Thyroid gland (tissue), 4 donors: ENCODE measurements around the gene UBP1. TPM values are rescaled to one million over a fixed set of nuclear protein-coding genes. Genes with fewer than 3 reads are reported as not detected.

ENCODE experiments used
- DNase-seq, 2 donors: peaks; one replicate each; pipeline ENCODE4 v3.0.0-alpha.2; 2019
- H3K27ac ChIP-seq, 3 donors: fragments of 200-600 bp; sonication (generic); 1 replicate in 2 of 3; 2 replicates in 1 of 3; pipeline ENCODE4 v1.5.1; 2016 to 2019; ENCODE audit warnings: mild to moderate bottlenecking in 1 of 3, moderate library complexity in 1 of 3
- H3K27me3 ChIP-seq: fragments of 200-600 bp; sonication (generic); one replicate; pipeline ENCODE4 v1.5.1; 2019
- H3K36me3 ChIP-seq, 2 donors: fragments of 200-600 bp; sonication (generic); one replicate each; pipeline ENCODE4 v1.5.1; 2016 to 2019
- H3K4me1 ChIP-seq, 2 donors: fragments of 200-600 bp; sonication (generic); one replicate each; pipeline ENCODE4 v1.5.1; 2017 to 2019
- H3K4me3 ChIP-seq, 3 donors: fragments of 200-600 bp; sonication (generic); replicated peaks in 1 of 3; 1 replicate in 2 of 3; 2 replicates in 1 of 3; pipeline ENCODE4 v1.5.1; 2016; ENCODE audit warnings: mild to moderate bottlenecking in 1 of 3
- H3K9me3 ChIP-seq: fragments of 200-600 bp; sonication (generic); one replicate; pipeline ENCODE4 v1.5.1; 2017
- POLR2A ChIP-seq, 2 donors: fragments of 450-650 bp; IDR thresholded peaks; one replicate each; pipeline ENCODE4 v1.6.1; 2017; ENCODE audit warnings: antibody characterized with exemption in 2 of 2, mild to moderate bottlenecking in 2 of 2, moderate library complexity in 1 of 2
- WGBS, 2 donors: methylation state at CpG; one replicate each; pipeline ENCODE4 v1.1.5; 2017; 5-methylcytosine and 5-hydroxymethylcytosine counted together
- intact Hi-C: fragments of 100-400 bp; cut with DNase I; formaldehyde crosslinking; loops from one replicate; pipeline ENCODE4 v1.15.1; 2023
- total RNA-seq, 4 donors: library from RNA; depleted of rRNA; stranded (reverse); fragments of >200 nt; gene quantifications; one replicate each; pipeline ENCODE4 v1.2.3, GENCODE V29; 2016
- TF ChIP-seq, protein P1 (sequence below), 6 experiments: fragments of 200-600 bp in 3 of 6; fragments of 450-650 bp in 3 of 6; sonication (generic) in 3 of 6; IDR thresholded peaks; one replicate each; pipeline ENCODE4 v1.5.1; 2016 to 2019; ENCODE audit warnings: antibody characterized with exemption in 6 of 6, mild to moderate bottlenecking in 2 of 6, inconsistent platforms in 1 of 6, moderate library complexity in 1 of 6

UBP1 gene
- total RNA-seq, 4 donors from 2014 or later = 55.5 to 108 (median 65.6) TPM

DNA sequence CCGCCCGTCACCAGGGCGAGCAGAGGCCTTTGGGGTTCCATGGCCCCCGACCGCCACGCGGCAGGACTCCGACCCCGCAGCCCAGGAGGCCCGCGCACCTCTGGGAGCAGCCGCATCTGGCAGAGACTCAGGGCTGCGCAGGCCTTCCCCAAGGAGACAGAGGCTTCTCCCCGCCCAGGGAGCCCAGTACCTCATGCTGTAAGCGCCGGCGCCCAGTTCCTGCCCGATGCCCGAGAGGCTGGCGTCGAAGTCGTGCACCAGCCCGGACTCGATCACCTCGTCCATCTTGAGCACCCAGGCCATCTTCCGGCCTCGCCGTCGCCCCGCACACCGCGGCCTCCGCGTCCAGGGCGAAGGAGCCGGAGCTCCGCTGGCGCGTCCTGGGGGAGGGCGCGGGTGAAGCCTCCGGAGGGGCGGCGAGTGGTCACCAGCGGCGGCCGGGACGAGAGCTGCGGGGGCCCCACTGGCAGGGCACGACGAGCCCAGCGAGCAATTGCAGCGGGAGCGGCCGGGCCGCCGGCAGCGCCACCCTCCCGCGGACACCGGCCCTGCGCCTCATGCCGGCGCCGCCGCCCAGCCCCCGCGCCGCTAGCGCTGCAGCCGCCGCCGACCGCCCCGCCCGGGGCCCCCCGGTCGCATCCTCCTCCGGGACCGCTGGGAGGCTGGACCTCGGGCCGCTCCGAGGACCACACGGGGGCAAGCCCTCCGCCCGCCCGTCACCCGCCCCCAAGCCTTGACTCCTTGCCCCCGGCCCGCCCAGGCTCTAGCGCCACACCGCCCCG lies 468 bp downstream of the UBP1 start:
- H3K27ac ChIP-seq = peak overlapping the region; percentile 82 to 96 (median 86)
- peaks cover 21 to 42% of the 10 kb centered on the region in 2 donors for H3K4me1 ChIP-seq
- TF ChIP-seq POLR2A (IDR thresholded peaks at IDR 0.05) = peak; percentile 7 to 47
- TF ChIP-seq, protein P1, sequence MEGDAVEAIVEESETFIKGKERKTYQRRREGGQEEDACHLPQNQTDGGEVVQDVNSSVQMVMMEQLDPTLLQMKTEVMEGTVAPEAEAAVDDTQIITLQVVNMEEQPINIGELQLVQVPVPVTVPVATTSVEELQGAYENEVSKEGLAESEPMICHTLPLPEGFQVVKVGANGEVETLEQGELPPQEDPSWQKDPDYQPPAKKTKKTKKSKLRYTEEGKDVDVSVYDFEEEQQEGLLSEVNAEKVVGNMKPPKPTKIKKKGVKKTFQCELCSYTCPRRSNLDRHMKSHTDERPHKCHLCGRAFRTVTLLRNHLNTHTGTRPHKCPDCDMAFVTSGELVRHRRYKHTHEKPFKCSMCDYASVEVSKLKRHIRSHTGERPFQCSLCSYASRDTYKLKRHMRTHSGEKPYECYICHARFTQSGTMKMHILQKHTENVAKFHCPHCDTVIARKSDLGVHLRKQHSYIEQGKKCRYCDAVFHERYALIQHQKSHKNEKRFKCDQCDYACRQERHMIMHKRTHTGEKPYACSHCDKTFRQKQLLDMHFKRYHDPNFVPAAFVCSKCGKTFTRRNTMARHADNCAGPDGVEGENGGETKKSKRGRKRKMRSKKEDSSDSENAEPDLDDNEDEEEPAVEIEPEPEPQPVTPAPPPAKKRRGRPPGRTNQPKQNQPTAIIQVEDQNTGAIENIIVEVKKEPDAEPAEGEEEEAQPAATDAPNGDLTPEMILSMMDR (IDR thresholded peaks at IDR 0.05) = peak in 3 of 6 experiments; percentile 37 to 52 (median 40)
- no peaks in the 10 kb centered on the region for H3K36me3 ChIP-seq
- H3K4me3 ChIP-seq = peak overlapping the region; percentile 34 to 83 (median 76)
- intact Hi-C loops = no loop called here
- no peaks in the 10 kb centered on the region for H3K27me3 ChIP-seq
- H3K9me3 ChIP-seq = no peaks in the 10 kb centered on the region
- peak; percentile 52 to 58 for DNase-seq
- WGBS, 2 donors = 0% methylated on average over 4 to 5 of the region's 93 CpGs

DNA sequence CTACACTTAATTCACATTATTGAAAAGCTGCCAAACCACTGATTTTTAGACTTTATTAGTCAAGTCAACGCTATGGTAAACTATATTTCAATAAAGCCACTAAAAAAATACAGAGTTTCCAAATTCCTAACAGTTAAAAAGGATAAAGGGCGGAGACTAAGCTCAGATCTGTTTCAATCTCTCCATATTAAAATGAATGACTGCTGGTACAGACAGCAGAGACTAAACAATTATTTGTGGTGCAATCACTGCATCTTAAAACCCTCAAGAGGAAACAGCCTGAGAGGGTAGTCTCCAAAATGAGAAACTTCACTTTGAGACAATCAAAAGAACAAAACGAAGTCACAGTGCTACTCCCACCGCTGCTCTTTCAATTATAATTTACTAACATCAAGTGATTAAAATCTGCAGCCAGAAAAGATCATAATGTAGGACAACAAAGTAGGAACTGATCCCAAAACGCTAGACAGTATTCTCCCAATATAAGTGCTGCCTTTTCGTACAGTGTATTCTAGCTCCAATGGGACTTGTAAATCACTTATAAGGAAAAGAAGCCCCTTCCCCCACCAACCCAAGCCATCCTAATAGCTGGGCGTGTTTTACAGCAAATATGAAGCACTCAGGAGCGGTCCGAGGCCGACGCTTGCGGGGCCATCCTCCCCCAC lies 1.2 kb downstream of the UBP1 start:
- Histone ChIP-seq H3K36me3 (no peaks in the 10 kb centered on the region), H3K27me3 (no peaks in the 10 kb centered on the region), H3K9me3 (no peaks in the 10 kb centered on the region), H3K4me1 (peaks cover 21 to 42% of the 10 kb centered on the region in 2 donors), H3K4me3 (peak overlapping the region; percentile 34 to 83 (median 76)), H3K27ac (peak overlapping the region; percentile 82 to 96 (median 86))
- intact Hi-C loops = no loop called here
- DNase-seq = no peak
- WGBS, 2 donors = 6% methylated on average over 9 to 12 of the region's 12 CpGs
- TF ChIP-seq, protein P1 (IDR thresholded peaks at IDR 0.05) = no peak
- no peak for TF ChIP-seq POLR2A (IDR thresholded peaks at IDR 0.05)

DNA sequence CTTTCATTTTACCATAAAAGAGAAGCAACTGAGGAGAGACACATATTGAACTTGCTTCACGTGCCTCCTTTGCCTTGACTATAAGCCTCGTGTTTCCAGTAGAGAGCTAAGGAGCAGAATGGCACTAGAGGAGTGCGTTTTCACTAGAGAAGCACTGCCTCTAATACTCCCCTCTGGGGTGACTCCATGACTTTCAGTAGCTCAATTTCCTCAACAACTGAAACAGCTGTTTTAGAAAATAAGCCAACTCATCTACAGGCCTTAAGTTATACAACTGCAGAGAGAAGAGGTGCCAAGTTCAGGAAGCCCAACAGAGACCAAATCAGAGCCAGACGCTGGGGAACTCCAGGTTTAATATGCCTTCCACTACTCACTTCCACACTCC lies 1.9 kb downstream of the UBP1 start:
- Histone ChIP-seq H3K9me3 (no peaks in the 10 kb centered on the region), H3K27ac (peak overlapping the region in 2 of 3 donors; percentile 86 to 96), H3K4me1 (peaks cover 21 to 48% of the 10 kb centered on the region in 2 donors), H3K4me3 (peak overlapping the region in 1 of 3 donors; percentile 76), H3K36me3 (no peaks in the 10 kb centered on the region), H3K27me3 (no peaks in the 10 kb centered on the region)
- intact Hi-C loops = no loop called here
- no peak for DNase-seq
- TF ChIP-seq POLR2A (IDR thresholded peaks at IDR 0.05) = no peak
- TF ChIP-seq, protein P1 (IDR thresholded peaks at IDR 0.05) = no peak
- WGBS, 2 donors = 22 to 25% methylated on average over 4 of the region's 4 CpGs

DNA sequence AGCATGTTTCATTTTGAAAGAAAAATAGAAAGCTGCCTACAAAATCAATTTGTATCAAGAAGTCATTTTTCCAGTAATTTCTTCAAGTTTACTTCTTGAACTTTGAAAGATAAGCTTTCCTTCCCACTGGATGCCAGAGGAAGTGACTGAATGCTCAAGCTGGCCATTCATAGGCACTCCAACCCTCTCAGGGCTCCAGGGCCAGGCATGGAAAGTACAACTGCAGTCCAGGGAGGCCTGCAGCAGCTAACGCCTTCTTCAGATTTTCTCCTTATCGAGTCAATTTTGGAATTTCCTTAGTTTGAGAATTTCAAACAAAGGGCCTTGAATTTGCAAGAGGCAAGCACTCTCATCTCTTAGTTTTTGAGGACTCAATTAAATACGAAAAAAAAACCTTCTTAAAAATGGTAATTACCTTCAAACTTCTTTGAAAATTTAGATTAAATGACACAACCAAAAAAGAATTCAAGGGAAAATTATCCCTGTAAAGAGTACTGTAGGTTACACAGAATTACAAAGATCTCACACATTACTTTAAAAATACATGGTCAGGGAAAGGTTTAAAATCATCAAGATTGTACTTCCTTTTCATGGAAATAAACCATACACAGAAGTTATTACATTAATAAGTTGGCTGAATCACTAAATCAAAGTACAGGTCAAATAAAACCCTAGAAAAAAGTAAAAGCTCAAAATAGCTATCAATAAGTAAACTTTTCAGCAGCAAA lies 2.5 kb downstream of the UBP1 start:
- H3K4me3 ChIP-seq = no peak overlapping the region
- DNase-seq = peak; percentile 36 to 49
- H3K27ac ChIP-seq = peak overlapping the region in 2 of 3 donors; percentile 86 to 96
- intact Hi-C loops = no loop called here
- no peaks in the 10 kb centered on the region for H3K27me3 ChIP-seq
- no peaks in the 10 kb centered on the region for H3K9me3 ChIP-seq
- TF ChIP-seq, protein P1 (IDR thresholded peaks at IDR 0.05) = no peak
- TF ChIP-seq POLR2A (IDR thresholded peaks at IDR 0.05) = no peak
- peaks cover 21 to 48% of the 10 kb centered on the region in 2 donors for H3K4me1 ChIP-seq
- H3K36me3 ChIP-seq = no peaks in the 10 kb centered on the region
- 39% methylated on average over 3 of the region's 3 CpGs for WGBS, 2 donors
